Effector memory CD4-positive, alpha-beta T cell (primary cell): ENCODE measurements around the gene RAB3GAP1.
A peak's percentile ranks its signal among the peaks of the same experiment; 100 is the strongest.

Experiments used
- DNase-seq, 3 donors: peaks; one replicate each; pipeline ENCODE4 v3.0.0-alpha.2; 2020
- H3K27ac ChIP-seq: 2 replicates; pipeline ENCODE4 v1.7.0; 2013; ENCODE audit warnings: mild to moderate bottlenecking, low read length, moderate library complexity; ENCODE audit not compliant: insufficient read depth, poor library complexity, severe bottlenecking
- H3K27me3 ChIP-seq: replicated peaks from 2 replicates; pipeline ENCODE4 v1.7.0; 2013; ENCODE audit warnings: mild to moderate bottlenecking, low read length; ENCODE audit not compliant: insufficient read depth, control insufficient read depth, poor library complexity, severe bottlenecking
- H3K36me3 ChIP-seq: 2 replicates; pipeline ENCODE4 v1.7.0; 2013; ENCODE audit warnings: mild to moderate bottlenecking, low read length, moderate library complexity; ENCODE audit not compliant: control insufficient read depth, insufficient read depth
- H3K4me1 ChIP-seq: 2 replicates; pipeline ENCODE4 v1.7.0; 2013; ENCODE audit warnings: low read length, mild to moderate bottlenecking; ENCODE audit not compliant: control insufficient read depth, insufficient read depth, poor library complexity, severe bottlenecking
- H3K4me3 ChIP-seq: 2 replicates; pipeline ENCODE4 v1.7.0; 2013; ENCODE audit warnings: low read length, low read depth, mild to moderate bottlenecking; ENCODE audit not compliant: insufficient read depth, poor library complexity, severe bottlenecking
- H3K9me3 ChIP-seq: 2 replicates; pipeline ENCODE4 v1.7.0; 2013; ENCODE audit warnings: mild to moderate bottlenecking, low read length, moderate library complexity; ENCODE audit not compliant: control insufficient read depth

Gene RAB3GAP1

GRCh38 chr2:135052997-135053474 is 944 bp downstream of the RAB3GAP1 start:
- peaks cover 13% of the 10 kb centered on the region for H3K4me1 ChIP-seq
- peak overlapping the region; percentile 73 for H3K4me3 ChIP-seq
- no peaks in the 10 kb centered on the region for H3K27me3 ChIP-seq
- H3K36me3 ChIP-seq: peaks cover 7% of the 10 kb centered on the region
- no peaks in the 10 kb centered on the region for H3K9me3 ChIP-seq
- peak in 1 of 3 donors; percentile 2 for DNase-seq
- peak overlapping the region; percentile 99 for H3K27ac ChIP-seq

- Histone ChIP-seq H3K4me3 (no peak overlapping the region), H3K27me3 (no peaks in the 10 kb centered on the region), H3K27ac (no peak overlapping the region), H3K36me3 (peaks cover 8% of the 10 kb centered on the region), H3K4me1 (peaks cover 13% of the 10 kb centered on the region), H3K9me3 (no peaks in the 10 kb centered on the region)
- no peak for DNase-seq
Observed at GRCh38 chr2:135055182-135055786, 3.2 kb downstream of the RAB3GAP1 start.

DNA sequence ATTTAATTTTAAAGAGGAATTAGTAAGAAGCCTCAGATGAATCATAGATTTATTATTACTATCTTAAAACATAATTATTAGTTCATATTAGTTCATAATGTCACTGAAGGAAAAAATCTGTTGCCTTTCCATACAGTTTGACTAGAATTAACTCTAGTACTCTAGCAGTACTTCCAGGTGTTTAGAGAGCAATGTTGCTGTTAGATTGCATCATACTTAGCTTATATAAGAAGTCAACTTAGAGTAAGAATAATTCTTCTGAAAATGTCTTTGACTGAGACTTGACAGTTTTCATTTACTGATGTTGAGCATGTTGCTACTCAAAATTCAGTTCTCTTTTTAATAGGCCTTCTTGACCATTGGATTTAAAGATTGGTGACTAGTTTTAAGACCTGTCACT is 4.7 kb downstream of the RAB3GAP1 start:
- no peak overlapping the region for H3K27ac ChIP-seq

DNA sequence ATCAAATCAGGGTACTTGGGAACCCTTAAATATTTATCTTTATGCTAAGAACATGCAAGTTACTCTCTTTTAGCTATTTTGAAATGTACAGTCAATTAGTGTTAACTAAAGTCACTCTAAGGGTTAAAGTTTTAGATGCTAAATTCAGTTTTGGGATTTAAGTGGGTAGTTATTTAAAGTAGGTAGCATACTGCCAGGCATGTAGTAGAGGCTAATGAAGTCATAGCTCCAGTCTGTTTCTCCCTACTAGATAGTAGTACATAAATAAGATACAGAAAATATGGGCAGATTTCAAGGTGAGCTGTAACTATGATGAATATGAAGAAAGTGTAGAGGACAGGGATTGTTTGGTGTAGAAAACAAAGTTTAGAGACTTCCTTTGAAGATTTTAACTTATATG is 7.5 kb downstream of the RAB3GAP1 start:
- Histone ChIP-seq H3K27me3 (no peaks in the 10 kb centered on the region), H3K4me3 (no peak overlapping the region), H3K27ac (no peak overlapping the region), H3K4me1 (peaks cover 3% of the 10 kb centered on the region), H3K36me3 (peaks cover 31% of the 10 kb centered on the region), H3K9me3 (no peaks in the 10 kb centered on the region)
- no peak for DNase-seq

More for the DNA sequence above, 4.7 kb downstream of the RAB3GAP1 start:
- Histone ChIP-seq H3K4me1 (peaks cover 13% of the 10 kb centered on the region), H3K4me3 (no peak overlapping the region), H3K9me3 (no peaks in the 10 kb centered on the region), H3K27me3 (no peaks in the 10 kb centered on the region), H3K36me3 (peaks cover 23% of the 10 kb centered on the region)
- no peak for DNase-seq

- Histone ChIP-seq H3K4me1 (no peaks in the 10 kb centered on the region), H3K36me3 (peaks cover 23% of the 10 kb centered on the region), H3K27ac (no peak overlapping the region), H3K27me3 (no peaks in the 10 kb centered on the region), H3K4me3 (no peak overlapping the region), H3K9me3 (no peaks in the 10 kb centered on the region)
- DNase-seq: no peak
Observed at GRCh38 chr2:135063210-135063609, 11.1 kb downstream of the RAB3GAP1 start.

DNA sequence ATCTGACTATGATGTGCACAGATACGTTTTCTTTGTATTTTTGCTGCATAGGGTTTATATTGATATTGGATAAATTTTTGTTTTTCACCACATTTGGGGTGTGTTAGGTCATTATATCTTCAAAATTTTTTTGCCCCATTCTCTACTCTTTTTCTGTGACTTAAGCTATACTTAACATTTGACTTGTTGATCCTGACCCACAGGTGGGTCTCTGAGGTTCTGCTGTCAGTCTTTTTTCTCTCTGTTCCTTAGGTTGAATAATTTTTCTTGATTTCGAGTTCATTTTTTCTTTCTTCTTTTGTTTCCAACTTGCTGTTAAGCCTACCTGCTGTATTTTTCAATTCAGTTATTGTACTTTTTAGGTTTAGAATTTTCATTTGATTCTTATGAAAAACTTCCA is 12.1 kb downstream of the RAB3GAP1 start:
- H3K4me3 ChIP-seq: no peak overlapping the region
- no peaks in the 10 kb centered on the region for H3K9me3 ChIP-seq
- H3K27ac ChIP-seq: no peak overlapping the region
- no peak for DNase-seq
- H3K36me3 ChIP-seq: peaks cover 23% of the 10 kb centered on the region
- no peaks in the 10 kb centered on the region for H3K27me3 ChIP-seq
- no peaks in the 10 kb centered on the region for H3K4me1 ChIP-seq

- H3K27ac ChIP-seq: no peak overlapping the region
- H3K4me3 ChIP-seq: no peak overlapping the region
- no peaks in the 10 kb centered on the region for H3K27me3 ChIP-seq
- H3K9me3 ChIP-seq: no peaks in the 10 kb centered on the region
- H3K36me3 ChIP-seq: peaks cover 16% of the 10 kb centered on the region
- no peaks in the 10 kb centered on the region for H3K4me1 ChIP-seq
- DNase-seq: no peak
Observed at GRCh38 chr2:135066710-135067109, 14.6 kb downstream of the RAB3GAP1 start.

GRCh38 chr2:135072125-135072997 is 20.3 kb downstream of the RAB3GAP1 start:
- peaks cover 8% of the 10 kb centered on the region for H3K36me3 ChIP-seq
- H3K9me3 ChIP-seq: no peaks in the 10 kb centered on the region
- no peak overlapping the region for H3K4me3 ChIP-seq
- H3K4me1 ChIP-seq: no peaks in the 10 kb centered on the region
- no peak overlapping the region for H3K27ac ChIP-seq
- no peaks in the 10 kb centered on the region for H3K27me3 ChIP-seq
- DNase-seq: no peak

DNA sequence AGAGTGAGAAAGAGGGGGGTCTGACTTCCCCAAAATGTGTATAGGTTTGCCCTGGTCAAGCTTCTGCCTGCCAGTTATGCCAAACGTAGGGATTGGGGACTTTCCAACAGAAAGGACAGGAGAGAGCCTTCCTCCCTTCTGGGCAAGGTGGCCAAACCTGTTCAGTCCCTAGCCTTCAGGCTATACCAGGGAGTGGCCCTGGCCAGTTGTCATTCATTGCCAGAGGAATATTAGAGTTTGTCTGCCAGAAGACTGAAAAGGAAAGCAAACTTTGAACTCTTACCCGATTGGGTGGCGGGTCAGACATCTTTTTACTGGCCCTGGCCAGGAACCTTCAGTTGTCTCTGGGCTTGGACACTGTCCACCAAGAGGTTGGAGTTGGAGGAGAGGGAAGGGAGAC is 22.1 kb downstream of the RAB3GAP1 start:
- H3K4me3 ChIP-seq: no peak overlapping the region
- DNase-seq: no peak
- H3K4me1 ChIP-seq: no peaks in the 10 kb centered on the region
- no peaks in the 10 kb centered on the region for H3K9me3 ChIP-seq
- peaks cover 8% of the 10 kb centered on the region for H3K36me3 ChIP-seq
- no peaks in the 10 kb centered on the region for H3K27me3 ChIP-seq
- H3K27ac ChIP-seq: no peak overlapping the region

DNA sequence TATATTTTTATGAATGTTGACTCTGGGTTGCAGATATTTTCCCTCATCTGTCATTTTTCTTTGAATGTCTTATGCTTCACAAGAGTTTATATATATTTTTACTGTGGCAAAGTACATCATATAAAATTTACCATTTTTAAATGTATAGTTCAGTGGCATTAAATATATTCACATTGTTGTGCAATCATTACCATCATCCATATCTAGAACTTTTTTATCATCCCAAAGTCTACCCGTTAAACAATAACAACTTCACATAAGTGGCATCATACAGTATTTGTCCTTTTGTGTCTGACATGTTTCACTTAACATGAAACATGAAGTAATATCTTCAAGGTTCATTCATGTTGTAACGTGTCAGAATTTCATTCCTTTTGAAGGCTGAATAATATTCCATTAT is 24.5 kb downstream of the RAB3GAP1 start:
- Histone ChIP-seq H3K36me3 (peaks cover 2% of the 10 kb centered on the region), H3K4me1 (no peaks in the 10 kb centered on the region), H3K9me3 (no peaks in the 10 kb centered on the region), H3K27ac (no peak overlapping the region), H3K27me3 (no peaks in the 10 kb centered on the region), H3K4me3 (no peak overlapping the region)
- DNase-seq: no peak
